ENCODE measurements around the gene RPS21. TPM values are rescaled to one million over a fixed set of nuclear protein-coding genes. Genes with fewer than 3 reads are reported as not detected.
A peak's percentile ranks its signal among the peaks of the same experiment; 100 is the strongest.

The RPS21 gene
- total and polyA plus RNA-seq, 2 of the 13 experiments (the other 11 are each of a cell fraction or from before 2014, with no cell fraction given), result 2,647 to 11,063 TPM

GRCh38 chr20:62377615-62378178 lies 9.2 kb upstream of the RPS21 start (continued):
- TF ChIP-seq ATF2 (CRISPR knock-in tag; IDR thresholded peaks at IDR 0.05), result no peak
- no peak for TF ChIP-seq HNF4G (IDR thresholded peaks at IDR 0.05; ENCODE audit: borderline replicate concordance, low read depth, low read length)
- no peak for TF ChIP-seq HNF4G (CRISPR knock-in tag; IDR thresholded peaks at IDR 0.05; ENCODE audit: borderline replicate concordance, low read depth)
- TF ChIP-seq ZNF558 (CRISPR knock-in tag; IDR thresholded peaks at IDR 0.05; ENCODE audit: borderline replicate concordance), result 0 out of 2 replicates have a peak, but pooled peaks have one; percentile 33
- TF ChIP-seq HMGXB4 (CRISPR knock-in tag; IDR thresholded peaks at IDR 0.05; ENCODE audit: borderline replicate concordance in 1 of 2, low read depth in 1 of 2), result no peak
- TF ChIP-seq ZNF713 (CRISPR knock-in tag; IDR thresholded peaks at IDR 0.05), result no peak
- no peak for TF ChIP-seq TRIM24 (CRISPR knock-in tag; IDR thresholded peaks at IDR 0.05)
- TF ChIP-seq POLR2A (IDR thresholded peaks at IDR 0.05; ENCODE audit: insufficient read depth in 1 of 2, low read depth in 2 of 2, low read length in 2 of 2), result no peak; a peak in 1 of 4 replicates
- no peak for TF ChIP-seq TBL1XR1 (IDR thresholded peaks at IDR 0.05; ENCODE audit: borderline replicate concordance, low read length, partially characterized antibody)
- no peak for TF ChIP-seq KMT2A (CRISPR knock-in tag; IDR thresholded peaks at IDR 0.05)
- no peak for TF ChIP-seq ISX (CRISPR knock-in tag; conservative IDR thresholded peaks at IDR 0.05)
- no peak for TF ChIP-seq HNRNPK (IDR thresholded peaks at IDR 0.05; ENCODE audit: low read depth, low read length, poor library complexity, severe bottlenecking)
- TF ChIP-seq ZNF576 (CRISPR knock-in tag; IDR thresholded peaks at IDR 0.05), result no peak

Data from HepG2 (cell line).